ENCODE results near the gene ENOX1. TPM values are rescaled to one million over a fixed set of nuclear protein-coding genes. Genes with fewer than 3 reads are reported as not detected.

ENOX1 gene
- total and polyA plus RNA-seq, 2 of the 8 experiments (the other 6 are each of a cell fraction or from before 2014, with no cell fraction given): 0.23 to 0.37 TPM

GRCh38 chr13:43411741-43412140 lies 375.0 kb downstream of the ENOX1 start (continued):
- TF ChIP-seq TEAD4 (IDR thresholded peaks at IDR 0.05; ENCODE audit: low read depth, low read length) (no peak), SP4 (IDR thresholded peaks at IDR 0.05; ENCODE audit: low read length) (no peak), POLR2A (IDR thresholded peaks at IDR 0.05; ENCODE audit: control extremely low read depth in 1 of 2, low read depth in 2 of 2, low read length in 2 of 2) (no peak), TAF7 (optimal IDR thresholded peaks at IDR 0.05; ENCODE audit: borderline replicate concordance, low read depth, low read length) (no peak), CTBP2 (IDR thresholded peaks at IDR 0.05; ENCODE audit: borderline replicate concordance, insufficient read depth, insufficient read length, low read length) (no peak)

Data from H1 (cell line).